Choroid plexus epithelial cell (primary cell): ENCODE data around the gene FNDC7.

Experiments used
- DNase-seq: peaks from one replicate; pipeline ENCODE4 v3.0.0-alpha.2; 2010; ENCODE audit warnings: low read depth
- H3K4me3 ChIP-seq: 2 replicates; pipeline ENCODE4 v1.5.1; 2011; ENCODE audit warnings: low read depth, mild to moderate bottlenecking, control low read depth, low read length, moderate library complexity
- TF ChIP-seq, protein P1 (sequence below): conservative IDR thresholded peaks from 2 replicates; pipeline ENCODE4 v1.5.1; 2011; ENCODE audit warnings: low read depth, mild to moderate bottlenecking, control low read depth, inconsistent platforms, low read length, moderate library complexity

Gene FNDC7

DNA sequence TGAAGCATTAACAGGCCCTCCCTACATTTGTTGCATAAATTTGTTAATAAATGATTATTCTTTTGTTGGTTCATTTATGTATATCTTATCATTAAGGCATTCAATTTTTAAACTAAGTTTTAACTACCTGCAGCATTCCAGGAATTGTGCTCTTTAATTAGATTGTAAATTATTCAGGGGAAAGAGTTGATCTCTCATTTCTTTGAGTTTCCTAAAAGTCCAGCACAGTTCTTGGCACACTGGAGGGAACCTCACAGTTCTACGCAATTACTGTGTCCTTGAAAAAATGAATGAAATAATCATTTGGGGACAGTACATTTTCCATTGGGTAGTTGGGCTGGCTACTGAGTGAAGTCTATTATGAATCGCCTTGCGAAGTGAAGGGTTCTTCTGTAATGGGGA, 33.3 kb downstream of the FNDC7 start:
- no peak for DNase-seq
- peak overlapping the region; percentile 39 for H3K4me3 ChIP-seq
- TF ChIP-seq, protein P1, sequence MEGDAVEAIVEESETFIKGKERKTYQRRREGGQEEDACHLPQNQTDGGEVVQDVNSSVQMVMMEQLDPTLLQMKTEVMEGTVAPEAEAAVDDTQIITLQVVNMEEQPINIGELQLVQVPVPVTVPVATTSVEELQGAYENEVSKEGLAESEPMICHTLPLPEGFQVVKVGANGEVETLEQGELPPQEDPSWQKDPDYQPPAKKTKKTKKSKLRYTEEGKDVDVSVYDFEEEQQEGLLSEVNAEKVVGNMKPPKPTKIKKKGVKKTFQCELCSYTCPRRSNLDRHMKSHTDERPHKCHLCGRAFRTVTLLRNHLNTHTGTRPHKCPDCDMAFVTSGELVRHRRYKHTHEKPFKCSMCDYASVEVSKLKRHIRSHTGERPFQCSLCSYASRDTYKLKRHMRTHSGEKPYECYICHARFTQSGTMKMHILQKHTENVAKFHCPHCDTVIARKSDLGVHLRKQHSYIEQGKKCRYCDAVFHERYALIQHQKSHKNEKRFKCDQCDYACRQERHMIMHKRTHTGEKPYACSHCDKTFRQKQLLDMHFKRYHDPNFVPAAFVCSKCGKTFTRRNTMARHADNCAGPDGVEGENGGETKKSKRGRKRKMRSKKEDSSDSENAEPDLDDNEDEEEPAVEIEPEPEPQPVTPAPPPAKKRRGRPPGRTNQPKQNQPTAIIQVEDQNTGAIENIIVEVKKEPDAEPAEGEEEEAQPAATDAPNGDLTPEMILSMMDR = no peak

DNA sequence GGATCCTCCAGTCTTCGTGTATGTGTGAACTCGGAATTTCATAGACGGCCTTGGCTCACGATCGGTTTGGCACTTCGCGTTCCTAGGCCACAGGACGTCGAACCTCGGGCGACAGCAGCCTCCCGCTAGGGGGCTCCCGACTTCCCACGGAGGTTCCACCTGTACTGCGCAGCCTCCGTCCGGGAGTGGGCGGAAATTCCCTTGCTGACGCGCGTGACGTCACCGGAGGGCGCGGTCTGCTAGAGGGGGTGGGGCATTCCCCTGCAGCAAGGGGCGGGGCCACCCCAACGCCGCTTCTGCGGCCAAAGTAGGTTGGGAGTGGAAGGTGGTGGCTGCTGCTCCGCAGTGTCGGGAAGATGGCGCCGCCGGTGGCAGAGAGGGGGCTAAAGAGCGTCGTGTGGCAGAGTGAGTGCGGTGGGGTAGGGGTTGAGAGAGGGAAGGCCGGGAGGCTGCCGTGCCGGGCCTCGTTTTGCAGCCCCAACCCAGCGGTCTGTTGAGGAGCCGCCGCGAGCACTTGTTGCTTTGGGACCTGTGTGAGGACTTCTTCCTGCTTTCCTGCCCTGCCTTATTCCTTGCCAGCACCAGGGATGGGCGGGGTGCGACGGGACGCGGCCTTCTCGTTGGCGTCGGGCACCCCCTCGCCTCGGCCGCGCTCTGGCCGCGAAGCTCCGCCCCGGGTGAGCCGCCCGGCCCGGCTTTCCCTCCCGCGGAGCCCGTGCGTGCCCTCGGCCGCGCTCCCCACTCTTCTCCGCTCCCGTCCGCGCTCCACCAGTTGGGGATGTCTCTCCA, 33.9 kb downstream of the FNDC7 start, which contains the start of gene STXBP3:
Gene STXBP3 (plus strand): TSS at position 293 of the 789 bp plus-strand sequence. CDS start 64 bp downstream, at position 357.
- DNase-seq = peak; percentile 99
- TF ChIP-seq, protein P1 = peak; percentile 97
- H3K4me3 ChIP-seq = peak within 1 kb of the TSS; percentile 94

DNA sequence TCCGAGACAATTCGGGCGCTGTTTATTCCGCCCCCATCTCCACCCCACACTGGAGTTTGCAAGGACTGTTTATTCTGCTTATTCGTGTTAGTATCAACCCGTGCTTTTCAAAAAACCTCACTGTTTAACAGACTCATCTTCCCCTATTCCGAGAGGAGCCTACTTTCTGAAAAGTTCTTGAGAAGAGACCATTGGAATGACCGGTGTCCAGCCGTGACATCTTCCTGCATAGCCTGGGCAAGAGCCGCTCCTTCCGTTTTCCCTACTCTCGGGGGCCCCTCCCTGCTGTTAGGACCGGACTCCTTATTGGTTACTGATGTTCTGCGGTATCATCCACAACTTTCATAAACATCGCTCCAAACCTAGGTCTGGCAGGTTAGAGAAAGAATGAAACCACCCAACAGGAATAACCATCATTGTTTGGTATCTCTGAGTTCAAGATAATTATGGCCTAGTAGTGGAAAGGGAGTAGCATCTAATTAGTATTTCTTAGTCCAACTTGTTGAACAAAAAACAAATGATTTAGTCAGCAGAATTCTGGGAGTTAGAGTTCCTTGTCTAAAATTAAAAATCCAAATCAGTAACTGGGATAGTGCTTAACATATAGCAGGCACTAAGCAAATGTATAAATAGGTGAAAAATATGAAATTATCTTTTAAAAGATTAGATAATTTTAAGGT, 34.6 kb downstream of the FNDC7 start:
- H3K4me3 ChIP-seq = peak overlapping the region; percentile 94
- DNase-seq = peak; percentile 93
- TF ChIP-seq, protein P1 = no peak

DNA sequence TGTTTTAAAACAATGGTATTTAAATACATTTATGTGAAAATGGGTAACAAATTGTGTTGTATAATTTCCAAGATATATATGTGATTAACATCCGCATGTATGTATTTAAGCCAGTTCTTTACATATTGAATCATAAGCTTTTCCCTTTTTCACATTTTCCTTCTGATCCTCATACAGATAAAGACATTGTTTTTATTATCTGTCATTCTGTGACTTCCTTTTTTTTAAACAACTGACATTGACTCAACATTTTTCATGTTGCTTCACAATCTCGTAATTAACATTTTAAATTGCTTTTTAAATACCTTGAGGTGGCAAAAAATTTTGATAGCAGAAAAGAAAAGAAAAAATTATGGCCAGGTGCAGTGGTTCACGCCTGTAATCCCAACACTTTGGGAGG, 35.2 kb downstream of the FNDC7 start:
- no peak overlapping the region for H3K4me3 ChIP-seq
- no peak for DNase-seq
- TF ChIP-seq, protein P1 = no peak

DNA sequence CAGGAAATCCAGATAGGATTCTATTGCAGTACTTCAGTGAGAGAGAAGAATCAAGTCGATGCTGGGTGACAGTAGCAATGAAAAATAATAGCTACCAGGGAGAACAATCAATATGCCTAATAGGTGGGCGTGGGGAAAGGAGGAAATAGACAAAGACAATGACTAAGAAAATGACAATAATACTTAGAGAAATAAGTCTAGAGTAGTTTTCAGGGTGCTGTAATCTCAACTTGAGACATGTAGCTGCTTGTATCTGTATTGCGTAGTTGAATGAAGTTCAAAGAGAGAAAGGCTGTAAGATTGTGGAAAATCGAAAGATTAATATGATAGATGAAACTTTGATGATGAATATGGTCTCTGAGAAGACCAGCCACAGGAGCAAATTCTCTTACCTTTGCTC, 36.4 kb downstream of the FNDC7 start:
- TF ChIP-seq, protein P1 = no peak
- no peak overlapping the region for H3K4me3 ChIP-seq
- DNase-seq = no peak

DNA sequence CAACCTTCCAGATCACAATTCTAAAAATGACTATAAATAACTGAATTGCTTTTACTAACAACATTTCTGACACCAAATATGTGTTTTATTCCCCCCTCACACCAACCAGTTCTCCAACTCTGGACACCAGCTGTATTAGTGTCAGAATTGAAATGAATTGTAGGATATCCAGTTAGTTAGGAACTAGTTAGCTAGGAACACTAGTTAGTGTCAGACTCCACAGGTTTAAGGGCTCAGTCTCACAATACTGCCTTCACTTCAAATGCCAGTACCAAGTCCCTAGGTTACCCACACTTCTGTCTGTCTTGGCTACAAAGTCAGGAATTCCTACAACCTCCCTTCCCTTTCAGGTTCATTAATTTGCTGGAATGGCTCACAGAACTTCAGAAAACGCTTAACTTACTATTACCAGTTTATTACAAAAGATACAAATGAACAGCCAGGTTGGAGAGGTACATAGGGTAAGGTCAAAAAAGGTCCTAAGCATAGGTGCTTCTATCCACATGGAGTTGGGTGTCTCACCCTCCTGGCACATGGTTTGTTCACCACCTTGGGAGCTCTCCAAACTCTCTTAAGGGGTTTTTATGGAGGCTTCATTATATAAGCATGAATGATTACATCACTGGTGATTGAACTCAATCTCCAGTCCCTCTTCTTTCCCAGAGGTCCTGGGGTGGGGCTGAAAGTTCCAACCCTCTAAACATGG, 37.9 kb downstream of the FNDC7 start:
- DNase-seq = no peak
- H3K4me3 ChIP-seq = no peak overlapping the region
- TF ChIP-seq, protein P1 = no peak
